Measurements from ENCODE around the gene SLC29A3.

- TF ChIP-seq CTCF (IDR thresholded peaks at IDR 0.05) (no peak), POLR2A (IDR thresholded peaks at IDR 0.05) (no peak)
Measured at GRCh38 chr10:71335173-71335708, 16.2 kb downstream of the SLC29A3 start.
